HEK293 (cell line): ENCODE data around the gene DNAJB1.
A peak's percentile ranks its signal among the peaks of the same experiment; 100 is the strongest.

Source experiments
- BCL11A ChIP-seq: fragments of 450-650 bp; formaldehyde crosslinking; IDR thresholded peaks from 2 replicates; pipeline ENCODE4 v1.5.1; 2016; ENCODE audit warnings: low read depth, missing biosample characterization, missing genetic modification characterization
- BCL11B ChIP-seq: fragments of 450-650 bp; formaldehyde crosslinking; IDR thresholded peaks from 2 replicates; pipeline ENCODE4 v1.5.1; 2016; ENCODE audit warnings: low read depth, missing biosample characterization, missing genetic modification characterization
- IKZF3 ChIP-seq: fragments of 450-650 bp; IDR thresholded peaks from 2 replicates; pipeline ENCODE4 v1.5.0; 2018; ENCODE audit warnings: missing biosample characterization, mild to moderate bottlenecking, missing genetic modification characterization, moderate library complexity
- KLF10 ChIP-seq: fragments of 450-650 bp; IDR thresholded peaks from 2 replicates; pipeline ENCODE4 v1.5.1; 2018; ENCODE audit warnings: missing biosample characterization, mild to moderate bottlenecking, missing genetic modification characterization
- MYNN ChIP-seq: fragments of 450-650 bp; formaldehyde crosslinking; IDR thresholded peaks from 2 replicates; pipeline ENCODE4 v1.5.1; 2016; ENCODE audit warnings: missing biosample characterization, missing genetic modification characterization, borderline replicate concordance
- PRDM1 ChIP-seq: fragments of 450-650 bp; formaldehyde crosslinking; IDR thresholded peaks from 2 replicates; pipeline ENCODE4; 2016; ENCODE audit warnings: missing biosample characterization, missing genetic modification characterization
- SETDB1 ChIP-seq: IDR thresholded peaks from one replicate; pipeline ENCODE4 v1.6.1; 2017; ENCODE audit warnings: mild to moderate bottlenecking, low read length, moderate library complexity, mixed read lengths; ENCODE audit not compliant: insufficient read length
- ZBTB48 ChIP-seq: fragments of 450-650 bp; formaldehyde crosslinking; IDR thresholded peaks from 2 replicates; pipeline ENCODE4 v1.5.1; 2016; ENCODE audit warnings: missing biosample characterization, missing genetic modification characterization
- ZNF133 ChIP-seq: fragments of 450-650 bp; formaldehyde crosslinking; IDR thresholded peaks from 2 replicates; pipeline ENCODE4 v1.5.1; 2016; ENCODE audit warnings: missing biosample characterization, missing genetic modification characterization
- ZNF169 ChIP-seq: fragments of 450-650 bp; formaldehyde crosslinking; IDR thresholded peaks from 2 replicates; pipeline ENCODE4 v1.5.1; 2016; ENCODE audit warnings: missing biosample characterization, missing genetic modification characterization
- ZNF19 ChIP-seq: fragments of 450-650 bp; formaldehyde crosslinking; IDR thresholded peaks from 2 replicates; pipeline ENCODE4; 2016; ENCODE audit warnings: missing biosample characterization, missing genetic modification characterization, low read depth
- ZNF501 ChIP-seq: fragments of 450-650 bp; formaldehyde crosslinking; IDR thresholded peaks from 2 replicates; pipeline ENCODE4 v1.5.1; 2016; ENCODE audit warnings: missing biosample characterization, missing genetic modification characterization
- ZNF571 ChIP-seq: fragments of 450-650 bp; formaldehyde crosslinking; IDR thresholded peaks from 2 replicates; pipeline ENCODE4 v1.5.0; 2017; ENCODE audit warnings: missing biosample characterization, missing genetic modification characterization
- ZNF623 ChIP-seq: fragments of 450-650 bp; formaldehyde crosslinking; IDR thresholded peaks from 2 replicates; pipeline ENCODE4 v1.5.1; 2016; ENCODE audit warnings: missing biosample characterization, missing genetic modification characterization
- ZNF629 ChIP-seq: fragments of 450-650 bp; formaldehyde crosslinking; IDR thresholded peaks from 2 replicates; pipeline ENCODE4 v1.5.1; 2017; ENCODE audit warnings: missing biosample characterization, missing genetic modification characterization
- ZNF670 ChIP-seq: fragments of 450-650 bp; formaldehyde crosslinking; IDR thresholded peaks from 2 replicates; pipeline ENCODE4 v1.5.1; 2016; ENCODE audit warnings: missing biosample characterization, missing genetic modification characterization, low read depth
- TF ChIP-seq, protein P1 (sequence below): fragments of 450-650 bp; formaldehyde crosslinking; conservative IDR thresholded peaks from 2 replicates; pipeline ENCODE4 v1.5.1; 2016; ENCODE audit warnings: low read depth, missing biosample characterization, missing genetic modification characterization
- TF ChIP-seq, protein P2 (sequence below): fragments of 450-650 bp; formaldehyde crosslinking; IDR thresholded peaks from 2 replicates; pipeline ENCODE4 v1.5.1; 2016; ENCODE audit warnings: missing biosample characterization, missing genetic modification characterization
- TF ChIP-seq, protein P3 (sequence below): fragments of 450-650 bp; IDR thresholded peaks from 2 replicates; pipeline ENCODE4 v1.5.1; 2018; ENCODE audit warnings: missing biosample characterization, mild to moderate bottlenecking, missing genetic modification characterization
- TF ChIP-seq, protein P4 (sequence below): fragments of 450-650 bp; formaldehyde crosslinking; IDR thresholded peaks from 2 replicates; pipeline ENCODE4 v1.5.0; 2017; ENCODE audit warnings: missing biosample characterization, missing genetic modification characterization, borderline replicate concordance
- TF ChIP-seq, protein P5 (sequence below): fragments of 450-650 bp; formaldehyde crosslinking; IDR thresholded peaks from 2 replicates; pipeline ENCODE4 v1.5.1; 2016; ENCODE audit warnings: missing biosample characterization, missing genetic modification characterization, borderline replicate concordance
- TF ChIP-seq, protein P6 (sequence below): fragments of 450-650 bp; formaldehyde crosslinking; IDR thresholded peaks from 2 replicates; pipeline ENCODE4 v1.5.1; 2016; ENCODE audit warnings: missing biosample characterization, missing genetic modification characterization

The DNAJB1 gene

DNA sequence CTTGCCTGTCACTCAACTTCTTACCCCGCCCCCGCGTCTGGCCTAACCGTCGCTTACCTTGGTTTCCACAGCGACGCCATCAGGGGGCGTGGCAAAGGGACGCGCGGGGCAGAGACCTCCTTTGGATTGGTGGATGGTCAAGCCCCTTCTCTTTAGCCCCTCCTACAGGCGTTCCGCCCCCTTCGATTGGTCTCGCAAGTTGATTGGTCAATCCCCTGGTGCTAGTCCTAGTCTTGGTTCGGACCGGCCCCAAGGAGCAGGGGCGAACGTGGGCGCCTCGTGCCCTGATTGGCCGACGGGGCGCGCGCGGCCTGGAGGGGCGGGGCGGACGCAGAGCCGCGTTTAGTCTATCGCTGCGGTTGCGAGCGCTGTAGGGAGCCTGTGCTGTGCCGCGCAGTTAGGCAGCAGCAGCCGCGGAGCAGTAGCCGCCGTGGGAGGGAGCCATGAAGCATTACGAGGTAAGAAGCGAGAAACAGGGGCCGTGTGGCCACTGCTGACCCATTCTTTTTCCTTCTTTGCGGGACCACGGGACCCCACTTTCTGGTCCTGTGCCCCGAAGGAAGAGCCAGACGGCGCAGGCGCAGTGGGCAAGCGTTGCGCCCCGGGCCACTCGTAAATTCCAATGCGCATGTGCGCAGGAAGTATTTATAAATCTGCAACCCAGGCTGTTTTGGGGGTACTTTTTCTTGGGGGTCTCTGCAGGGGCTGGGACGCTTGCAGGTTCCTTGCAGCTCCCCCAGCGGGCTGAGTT is 11.2 kb upstream of the DNAJB1 start, which contains the start of gene TECR (continued):
- TF ChIP-seq ZNF629 (tag by site-specific recombination): peak; percentile 68
- no peak for TF ChIP-seq IKZF3 (tag by site-specific recombination)
- TF ChIP-seq, protein P1, sequence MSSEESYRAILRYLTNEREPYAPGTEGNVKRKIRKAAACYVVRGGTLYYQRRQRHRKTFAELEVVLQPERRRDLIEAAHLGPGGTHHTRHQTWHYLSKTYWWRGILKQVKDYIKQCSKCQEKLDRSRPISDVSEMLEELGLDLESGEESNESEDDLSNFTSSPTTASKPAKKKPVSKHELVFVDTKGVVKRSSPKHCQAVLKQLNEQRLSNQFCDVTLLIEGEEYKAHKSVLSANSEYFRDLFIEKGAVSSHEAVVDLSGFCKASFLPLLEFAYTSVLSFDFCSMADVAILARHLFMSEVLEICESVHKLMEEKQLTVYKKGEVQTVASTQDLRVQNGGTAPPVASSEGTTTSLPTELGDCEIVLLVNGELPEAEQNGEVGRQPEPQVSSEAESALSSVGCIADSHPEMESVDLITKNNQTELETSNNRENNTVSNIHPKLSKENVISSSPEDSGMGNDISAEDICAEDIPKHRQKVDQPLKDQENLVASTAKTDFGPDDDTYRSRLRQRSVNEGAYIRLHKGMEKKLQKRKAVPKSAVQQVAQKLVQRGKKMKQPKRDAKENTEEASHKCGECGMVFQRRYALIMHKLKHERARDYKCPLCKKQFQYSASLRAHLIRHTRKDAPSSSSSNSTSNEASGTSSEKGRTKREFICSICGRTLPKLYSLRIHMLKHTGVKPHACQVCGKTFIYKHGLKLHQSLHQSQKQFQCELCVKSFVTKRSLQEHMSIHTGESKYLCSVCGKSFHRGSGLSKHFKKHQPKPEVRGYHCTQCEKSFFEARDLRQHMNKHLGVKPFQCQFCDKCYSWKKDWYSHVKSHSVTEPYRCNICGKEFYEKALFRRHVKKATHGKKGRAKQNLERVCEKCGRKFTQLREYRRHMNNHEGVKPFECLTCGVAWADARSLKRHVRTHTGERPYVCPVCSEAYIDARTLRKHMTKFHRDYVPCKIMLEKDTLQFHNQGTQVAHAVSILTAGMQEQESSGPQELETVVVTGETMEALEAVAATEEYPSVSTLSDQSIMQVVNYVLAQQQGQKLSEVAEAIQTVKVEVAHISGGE (tag by site-specific recombination): no peak
- TF ChIP-seq ZNF670 (tag by site-specific recombination): no peak
- TF ChIP-seq PRDM1: no peak
- TF ChIP-seq ZNF623 (tag by site-specific recombination): no peak
- TF ChIP-seq, protein P2, sequence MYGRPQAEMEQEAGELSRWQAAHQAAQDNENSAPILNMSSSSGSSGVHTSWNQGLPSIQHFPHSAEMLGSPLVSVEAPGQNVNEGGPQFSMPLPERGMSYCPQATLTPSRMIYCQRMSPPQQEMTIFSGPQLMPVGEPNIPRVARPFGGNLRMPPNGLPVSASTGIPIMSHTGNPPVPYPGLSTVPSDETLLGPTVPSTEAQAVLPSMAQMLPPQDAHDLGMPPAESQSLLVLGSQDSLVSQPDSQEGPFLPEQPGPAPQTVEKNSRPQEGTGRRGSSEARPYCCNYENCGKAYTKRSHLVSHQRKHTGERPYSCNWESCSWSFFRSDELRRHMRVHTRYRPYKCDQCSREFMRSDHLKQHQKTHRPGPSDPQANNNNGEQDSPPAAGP: peak; percentile 73
- no peak for TF ChIP-seq BCL11B (tag by site-specific recombination)
- TF ChIP-seq, protein P3, sequence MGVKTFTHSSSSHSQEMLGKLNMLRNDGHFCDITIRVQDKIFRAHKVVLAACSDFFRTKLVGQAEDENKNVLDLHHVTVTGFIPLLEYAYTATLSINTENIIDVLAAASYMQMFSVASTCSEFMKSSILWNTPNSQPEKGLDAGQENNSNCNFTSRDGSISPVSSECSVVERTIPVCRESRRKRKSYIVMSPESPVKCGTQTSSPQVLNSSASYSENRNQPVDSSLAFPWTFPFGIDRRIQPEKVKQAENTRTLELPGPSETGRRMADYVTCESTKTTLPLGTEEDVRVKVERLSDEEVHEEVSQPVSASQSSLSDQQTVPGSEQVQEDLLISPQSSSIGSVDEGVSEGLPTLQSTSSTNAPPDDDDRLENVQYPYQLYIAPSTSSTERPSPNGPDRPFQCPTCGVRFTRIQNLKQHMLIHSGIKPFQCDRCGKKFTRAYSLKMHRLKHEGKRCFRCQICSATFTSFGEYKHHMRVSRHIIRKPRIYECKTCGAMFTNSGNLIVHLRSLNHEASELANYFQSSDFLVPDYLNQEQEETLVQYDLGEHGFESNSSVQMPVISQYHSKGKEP (tag by site-specific recombination): no peak
- TF ChIP-seq SETDB1: no peak
- TF ChIP-seq KLF10: peak; percentile 47; the same call in 1 of the 2 replicates
- TF ChIP-seq, protein P4, sequence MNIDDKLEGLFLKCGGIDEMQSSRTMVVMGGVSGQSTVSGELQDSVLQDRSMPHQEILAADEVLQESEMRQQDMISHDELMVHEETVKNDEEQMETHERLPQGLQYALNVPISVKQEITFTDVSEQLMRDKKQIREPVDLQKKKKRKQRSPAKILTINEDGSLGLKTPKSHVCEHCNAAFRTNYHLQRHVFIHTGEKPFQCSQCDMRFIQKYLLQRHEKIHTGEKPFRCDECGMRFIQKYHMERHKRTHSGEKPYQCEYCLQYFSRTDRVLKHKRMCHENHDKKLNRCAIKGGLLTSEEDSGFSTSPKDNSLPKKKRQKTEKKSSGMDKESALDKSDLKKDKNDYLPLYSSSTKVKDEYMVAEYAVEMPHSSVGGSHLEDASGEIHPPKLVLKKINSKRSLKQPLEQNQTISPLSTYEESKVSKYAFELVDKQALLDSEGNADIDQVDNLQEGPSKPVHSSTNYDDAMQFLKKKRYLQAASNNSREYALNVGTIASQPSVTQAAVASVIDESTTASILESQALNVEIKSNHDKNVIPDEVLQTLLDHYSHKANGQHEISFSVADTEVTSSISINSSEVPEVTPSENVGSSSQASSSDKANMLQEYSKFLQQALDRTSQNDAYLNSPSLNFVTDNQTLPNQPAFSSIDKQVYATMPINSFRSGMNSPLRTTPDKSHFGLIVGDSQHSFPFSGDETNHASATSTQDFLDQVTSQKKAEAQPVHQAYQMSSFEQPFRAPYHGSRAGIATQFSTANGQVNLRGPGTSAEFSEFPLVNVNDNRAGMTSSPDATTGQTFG (tag by site-specific recombination): no peak
- TF ChIP-seq ZNF19 (tag by site-specific recombination): no peak
- TF ChIP-seq ZBTB48: peak; percentile 35; the same call in 1 of the 2 replicates
- no peak; the same call in 1 of the 2 replicates for TF ChIP-seq ZNF501 (tag by site-specific recombination)
- no peak for TF ChIP-seq ZNF169
- no peak for TF ChIP-seq MYNN (tag by site-specific recombination)
- TF ChIP-seq, protein P5, sequence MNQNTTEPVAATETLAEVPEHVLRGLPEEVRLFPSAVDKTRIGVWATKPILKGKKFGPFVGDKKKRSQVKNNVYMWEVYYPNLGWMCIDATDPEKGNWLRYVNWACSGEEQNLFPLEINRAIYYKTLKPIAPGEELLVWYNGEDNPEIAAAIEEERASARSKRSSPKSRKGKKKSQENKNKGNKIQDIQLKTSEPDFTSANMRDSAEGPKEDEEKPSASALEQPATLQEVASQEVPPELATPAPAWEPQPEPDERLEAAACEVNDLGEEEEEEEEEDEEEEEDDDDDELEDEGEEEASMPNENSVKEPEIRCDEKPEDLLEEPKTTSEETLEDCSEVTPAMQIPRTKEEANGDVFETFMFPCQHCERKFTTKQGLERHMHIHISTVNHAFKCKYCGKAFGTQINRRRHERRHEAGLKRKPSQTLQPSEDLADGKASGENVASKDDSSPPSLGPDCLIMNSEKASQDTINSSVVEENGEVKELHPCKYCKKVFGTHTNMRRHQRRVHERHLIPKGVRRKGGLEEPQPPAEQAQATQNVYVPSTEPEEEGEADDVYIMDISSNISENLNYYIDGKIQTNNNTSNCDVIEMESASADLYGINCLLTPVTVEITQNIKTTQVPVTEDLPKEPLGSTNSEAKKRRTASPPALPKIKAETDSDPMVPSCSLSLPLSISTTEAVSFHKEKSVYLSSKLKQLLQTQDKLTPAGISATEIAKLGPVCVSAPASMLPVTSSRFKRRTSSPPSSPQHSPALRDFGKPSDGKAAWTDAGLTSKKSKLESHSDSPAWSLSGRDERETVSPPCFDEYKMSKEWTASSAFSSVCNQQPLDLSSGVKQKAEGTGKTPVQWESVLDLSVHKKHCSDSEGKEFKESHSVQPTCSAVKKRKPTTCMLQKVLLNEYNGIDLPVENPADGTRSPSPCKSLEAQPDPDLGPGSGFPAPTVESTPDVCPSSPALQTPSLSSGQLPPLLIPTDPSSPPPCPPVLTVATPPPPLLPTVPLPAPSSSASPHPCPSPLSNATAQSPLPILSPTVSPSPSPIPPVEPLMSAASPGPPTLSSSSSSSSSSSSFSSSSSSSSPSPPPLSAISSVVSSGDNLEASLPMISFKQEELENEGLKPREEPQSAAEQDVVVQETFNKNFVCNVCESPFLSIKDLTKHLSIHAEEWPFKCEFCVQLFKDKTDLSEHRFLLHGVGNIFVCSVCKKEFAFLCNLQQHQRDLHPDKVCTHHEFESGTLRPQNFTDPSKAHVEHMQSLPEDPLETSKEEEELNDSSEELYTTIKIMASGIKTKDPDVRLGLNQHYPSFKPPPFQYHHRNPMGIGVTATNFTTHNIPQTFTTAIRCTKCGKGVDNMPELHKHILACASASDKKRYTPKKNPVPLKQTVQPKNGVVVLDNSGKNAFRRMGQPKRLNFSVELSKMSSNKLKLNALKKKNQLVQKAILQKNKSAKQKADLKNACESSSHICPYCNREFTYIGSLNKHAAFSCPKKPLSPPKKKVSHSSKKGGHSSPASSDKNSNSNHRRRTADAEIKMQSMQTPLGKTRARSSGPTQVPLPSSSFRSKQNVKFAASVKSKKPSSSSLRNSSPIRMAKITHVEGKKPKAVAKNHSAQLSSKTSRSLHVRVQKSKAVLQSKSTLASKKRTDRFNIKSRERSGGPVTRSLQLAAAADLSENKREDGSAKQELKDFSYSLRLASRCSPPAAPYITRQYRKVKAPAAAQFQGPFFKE (tag by site-specific recombination): no peak
- TF ChIP-seq ZNF571 (tag by site-specific recombination): no peak
- TF ChIP-seq, protein P6, sequence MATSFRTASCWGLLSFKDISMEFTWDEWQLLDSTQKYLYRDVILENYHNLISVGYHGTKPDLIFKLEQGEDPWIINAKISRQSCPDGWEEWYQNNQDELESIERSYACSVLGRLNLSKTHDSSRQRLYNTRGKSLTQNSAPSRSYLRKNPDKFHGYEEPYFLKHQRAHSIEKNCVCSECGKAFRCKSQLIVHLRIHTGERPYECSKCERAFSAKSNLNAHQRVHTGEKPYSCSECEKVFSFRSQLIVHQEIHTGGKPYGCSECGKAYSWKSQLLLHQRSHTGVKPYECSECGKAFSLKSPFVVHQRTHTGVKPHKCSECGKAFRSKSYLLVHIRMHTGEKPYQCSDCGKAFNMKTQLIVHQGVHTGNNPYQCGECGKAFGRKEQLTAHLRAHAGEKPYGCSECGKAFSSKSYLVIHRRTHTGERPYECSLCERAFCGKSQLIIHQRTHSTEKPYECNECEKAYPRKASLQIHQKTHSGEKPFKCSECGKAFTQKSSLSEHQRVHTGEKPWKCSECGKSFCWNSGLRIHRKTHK: no peak
- TF ChIP-seq BCL11A (tag by site-specific recombination): no peak
- TF ChIP-seq ZNF133 (tag by site-specific recombination): no peak
